Fibroblast of the conjunctiva (primary cell): ENCODE measurements around the gene DUT.
A peak's percentile ranks its signal among the peaks of the same experiment; 100 is the strongest.

Experiments used
- DNase-seq: peaks from one replicate; pipeline ENCODE4 v3.0.0-alpha.2; 2010; ENCODE audit warnings: low read depth

Gene DUT

DNA sequence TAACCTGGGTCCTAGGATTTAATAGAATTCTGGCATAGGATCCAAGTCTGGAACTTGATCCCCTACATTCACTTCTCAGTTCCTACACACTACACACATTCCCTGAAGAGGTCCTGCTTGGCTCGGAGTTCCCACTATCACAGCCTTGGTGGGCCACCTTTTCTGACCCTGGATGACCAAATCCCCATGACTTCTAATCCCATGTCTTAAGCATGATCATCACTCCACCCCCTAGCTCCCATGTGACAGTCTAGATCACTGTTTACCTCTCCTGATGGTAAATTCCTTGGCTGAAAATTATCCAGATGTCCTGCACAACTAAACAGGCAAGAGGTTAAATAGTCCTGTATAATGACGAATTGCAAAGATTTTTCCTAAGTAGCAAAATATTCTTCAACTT is 40.3 kb downstream of the DUT start:
- DNase-seq, result no peak

DNA sequence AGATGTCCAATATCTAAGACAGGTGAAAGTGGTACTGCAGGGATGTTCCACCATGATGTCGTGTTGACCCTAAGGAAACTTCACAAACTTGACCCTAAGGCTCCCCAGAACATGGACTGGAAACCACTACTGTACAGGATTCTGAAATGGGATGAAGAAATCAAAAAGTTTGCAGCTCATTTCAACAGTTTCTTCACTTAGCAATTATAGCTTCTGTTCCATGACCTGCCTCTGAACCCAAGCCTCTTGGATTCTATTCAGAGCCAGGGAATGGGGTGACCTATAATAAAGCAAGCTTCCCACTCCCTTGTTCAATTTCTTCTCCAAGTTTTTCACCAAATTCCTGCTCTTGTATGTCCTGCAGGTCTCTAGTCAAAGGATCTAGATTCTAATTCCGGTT is 40.7 kb downstream of the DUT start:
- no peak for DNase-seq

- DNase-seq, result peak; percentile 68
These were observed 42.7 kb downstream of the DUT start for GRCh38 chr15:48373821-48374451.

- DNase-seq, result no peak
These were observed 43.2 kb downstream of the DUT start for GRCh38 chr15:48374472-48374871.

- DNase-seq, result no peak
These were observed 44.5 kb downstream of the DUT start for GRCh38 chr15:48375767-48376166.

DNA sequence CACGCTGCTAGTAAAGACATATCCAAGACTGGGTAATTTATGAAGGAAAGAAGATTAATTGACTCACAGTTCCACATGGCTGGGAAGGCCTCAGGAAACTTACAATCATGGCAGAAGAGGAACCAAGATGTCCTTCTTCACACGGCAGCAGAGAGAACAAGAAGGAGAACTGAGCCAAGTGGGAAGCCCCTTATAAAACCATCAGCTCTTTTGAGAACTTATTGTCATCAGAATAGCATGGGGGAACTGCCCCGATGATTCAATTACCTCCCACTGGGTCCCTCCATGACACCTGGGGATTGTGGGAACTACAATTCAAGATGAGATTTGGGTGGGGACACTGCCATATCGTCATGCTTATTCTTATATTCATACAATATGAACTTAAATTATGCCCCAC is 49.0 kb downstream of the DUT start:
- DNase-seq, result no peak

GRCh38 chr15:48381861-48382260 is 50.6 kb downstream of the DUT start:
- DNase-seq, result no peak

GRCh38 chr15:48383031-48383430 is 51.8 kb downstream of the DUT start:
- no peak for DNase-seq

DNA sequence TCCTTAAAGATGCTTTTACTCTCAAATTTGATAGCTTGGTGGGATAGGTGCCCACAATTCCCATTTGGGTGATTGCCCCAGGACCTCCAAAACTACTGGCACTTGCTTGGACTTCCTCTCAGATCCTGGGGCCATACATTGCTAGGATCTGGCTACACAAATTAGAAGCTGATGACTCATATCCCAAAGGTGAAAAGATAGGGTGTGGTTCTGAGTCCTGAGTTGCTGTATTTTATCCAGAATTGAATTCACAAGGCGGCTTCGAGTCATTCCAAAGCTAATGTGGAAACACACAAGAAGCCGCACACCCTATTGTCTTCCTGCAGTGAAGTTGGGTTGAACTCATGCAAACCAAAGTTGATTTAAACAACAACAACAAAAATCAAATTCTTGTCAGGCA is 53.4 kb downstream of the DUT start:
- no peak for DNase-seq

DNA sequence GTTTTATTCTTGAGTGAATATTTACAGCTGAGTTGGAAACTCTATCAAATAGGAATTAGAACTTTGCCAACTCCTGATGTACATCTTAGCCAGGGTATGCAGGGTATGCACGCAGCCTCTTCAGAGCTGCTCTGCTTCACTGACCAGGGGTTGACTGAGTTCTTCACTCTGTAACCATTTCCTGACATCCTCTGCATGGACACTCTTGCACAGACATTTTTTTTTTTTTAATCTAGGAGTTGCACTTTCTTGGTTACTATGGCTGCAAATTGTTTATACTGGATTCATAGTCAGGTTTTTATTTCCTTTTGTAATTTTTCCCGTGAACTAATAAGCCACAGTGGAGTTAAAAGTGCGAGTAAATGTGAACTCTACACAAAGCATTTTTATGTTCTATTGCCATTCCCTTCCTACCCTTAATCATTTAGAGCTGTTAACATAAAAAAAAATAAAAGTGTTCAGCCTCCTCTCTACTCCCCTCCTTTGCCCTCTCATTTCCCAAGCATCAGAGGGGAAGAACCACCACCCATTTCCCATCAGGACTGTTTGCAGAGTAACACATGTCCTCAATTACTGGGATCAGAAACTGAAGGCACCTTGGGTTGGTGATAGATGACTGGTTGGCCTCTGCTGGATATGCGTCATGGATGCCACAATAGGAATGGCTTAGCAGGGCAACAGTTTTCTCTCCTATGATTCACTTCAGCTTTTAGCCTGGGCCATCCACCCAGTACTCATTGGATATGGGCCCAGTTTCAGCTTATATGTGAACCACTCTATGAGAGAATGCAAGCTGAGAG is 54.0 kb downstream of the DUT start:
- peak; percentile 90 for DNase-seq

- no peak for DNase-seq
These were observed 57.0 kb downstream of the DUT start for GRCh38 chr15:48388016-48388851.

DNA sequence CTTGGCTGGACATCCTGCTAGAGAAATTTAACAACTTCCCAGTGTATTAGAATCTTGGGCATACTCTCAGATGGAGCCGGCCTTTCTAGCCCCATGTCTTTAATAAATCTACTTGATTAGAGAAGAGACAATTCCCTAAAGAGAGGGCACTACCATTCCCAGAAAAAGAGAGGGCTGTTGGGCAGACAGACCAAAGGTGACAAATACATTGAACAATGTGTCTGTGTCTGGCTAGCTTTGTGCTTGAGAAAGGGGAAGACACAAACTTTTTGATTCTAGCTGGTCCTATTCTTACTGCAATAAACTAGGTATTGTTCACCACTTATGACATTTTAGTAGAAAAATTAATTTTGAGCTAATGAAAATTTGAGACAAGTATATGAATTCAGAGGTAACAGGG is 57.7 kb downstream of the DUT start:
- DNase-seq, result no peak

DNA sequence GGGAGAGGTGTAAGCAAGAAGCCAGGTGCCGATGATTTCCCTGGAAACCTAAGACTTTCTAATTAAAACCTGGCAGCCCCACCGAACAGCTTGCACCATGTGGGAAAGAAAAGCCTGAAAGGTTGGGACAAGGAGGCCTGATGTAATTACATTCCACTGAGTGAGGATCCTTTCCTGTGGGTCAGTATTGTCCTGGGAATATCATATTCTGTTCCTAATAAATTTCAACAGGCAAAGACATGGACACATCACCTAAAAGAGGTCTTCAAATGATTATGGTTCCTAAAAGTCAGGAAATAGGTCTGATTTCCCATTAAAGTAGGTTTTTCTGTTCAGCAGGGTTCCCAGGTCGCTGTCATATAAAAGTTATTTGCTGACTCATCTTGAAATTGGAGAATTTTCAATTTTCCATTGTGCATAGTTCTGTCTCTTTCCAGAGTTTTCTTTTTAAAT is 58.5 kb downstream of the DUT start:
- no peak for DNase-seq

DNA sequence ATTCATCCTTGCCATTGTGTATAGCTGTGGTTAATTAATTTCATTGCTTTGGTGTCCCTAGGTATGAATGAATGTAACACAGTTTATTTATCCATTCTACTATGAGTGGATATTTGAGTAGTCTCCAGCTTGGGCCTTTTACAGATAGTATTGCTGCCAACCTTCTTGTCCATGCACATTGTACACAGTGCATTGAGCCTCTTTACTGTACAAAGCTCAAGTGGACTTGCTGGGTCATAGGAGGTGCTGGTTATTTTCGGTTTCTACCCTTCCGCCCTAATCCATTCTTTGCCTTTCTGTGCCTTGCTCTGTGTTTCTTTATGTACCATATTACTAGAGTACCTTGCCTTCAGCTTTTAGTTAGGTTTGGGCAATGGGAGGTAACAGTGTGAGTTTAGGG is 60.7 kb downstream of the DUT start:
- DNase-seq, result no peak

GRCh38 chr15:48392356-48392755 is 61.1 kb downstream of the DUT start:
- DNase-seq, result peak; percentile 63
